HUES6 (cell line): Measurements from ENCODE around the gene TP53I3.

Experiments
- H3K27ac ChIP-seq: 2 replicates; pipeline ENCODE4 v1.7.0; 2013; ENCODE audit warnings: low read depth, mild to moderate bottlenecking, low read length, inconsistent platforms
- H3K27me3 ChIP-seq: 2 replicates; pipeline ENCODE4 v1.6.1; 2013; ENCODE audit warnings: low read length; ENCODE audit not compliant: control insufficient read depth, insufficient read depth
- H3K36me3 ChIP-seq: 2 replicates; pipeline ENCODE4 v1.6.1; 2013; ENCODE audit warnings: low read length; ENCODE audit not compliant: control insufficient read depth, insufficient read depth
- H3K4me1 ChIP-seq: 2 replicates; pipeline ENCODE4 v1.6.1; 2013; ENCODE audit warnings: low read length; ENCODE audit not compliant: control insufficient read depth, insufficient read depth
- H3K4me3 ChIP-seq: 2 replicates; pipeline ENCODE4 v1.5.1; 2013; ENCODE audit warnings: low read depth, low read length
- H3K9ac ChIP-seq: one replicate; pipeline ENCODE4 v1.6.1; 2013; ENCODE audit warnings: mild to moderate bottlenecking, low read length
- H3K9me3 ChIP-seq: 2 replicates; pipeline ENCODE4 v1.6.1; 2013; ENCODE audit warnings: low read depth, low read length; ENCODE audit not compliant: control insufficient read depth, insufficient read depth

Gene TP53I3

DNA sequence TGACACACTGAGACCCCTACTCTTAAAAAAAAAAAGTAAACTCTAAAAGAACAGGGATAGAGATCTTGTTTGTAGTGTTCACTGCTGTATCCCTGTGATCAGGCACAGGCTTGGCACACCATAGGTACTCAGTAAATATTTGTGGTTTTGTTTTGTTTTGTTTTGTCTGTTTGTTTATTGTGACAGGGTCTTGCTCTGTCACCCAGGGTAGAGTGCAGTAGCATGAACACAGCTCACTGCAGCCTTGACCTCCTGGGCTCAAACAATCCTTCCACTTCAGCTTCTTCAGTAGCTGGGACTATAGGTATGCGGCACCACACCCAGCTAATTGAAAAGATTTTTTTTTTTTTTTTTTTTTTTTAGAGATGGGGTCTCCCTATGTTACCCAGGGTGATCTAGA, 31.7 kb downstream of the TP53I3 start:
- Histone ChIP-seq H3K27ac (no peak overlapping the region), H3K9me3 (no peaks in the 10 kb centered on the region), H3K27me3 (no peaks in the 10 kb centered on the region), H3K4me3 (no peak overlapping the region), H3K36me3 (peaks cover 20% of the 10 kb centered on the region), H3K9ac (no peak overlapping the region), H3K4me1 (0 out of 2 replicates have a peak, but pooled peaks cover 4% of the 10 kb centered on the region)

- H3K9ac ChIP-seq, result no peak overlapping the region
- H3K4me3 ChIP-seq, result no peak overlapping the region
These were observed 32.8 kb downstream of the TP53I3 start for GRCh38 chr2:24051833-24052232.

DNA sequence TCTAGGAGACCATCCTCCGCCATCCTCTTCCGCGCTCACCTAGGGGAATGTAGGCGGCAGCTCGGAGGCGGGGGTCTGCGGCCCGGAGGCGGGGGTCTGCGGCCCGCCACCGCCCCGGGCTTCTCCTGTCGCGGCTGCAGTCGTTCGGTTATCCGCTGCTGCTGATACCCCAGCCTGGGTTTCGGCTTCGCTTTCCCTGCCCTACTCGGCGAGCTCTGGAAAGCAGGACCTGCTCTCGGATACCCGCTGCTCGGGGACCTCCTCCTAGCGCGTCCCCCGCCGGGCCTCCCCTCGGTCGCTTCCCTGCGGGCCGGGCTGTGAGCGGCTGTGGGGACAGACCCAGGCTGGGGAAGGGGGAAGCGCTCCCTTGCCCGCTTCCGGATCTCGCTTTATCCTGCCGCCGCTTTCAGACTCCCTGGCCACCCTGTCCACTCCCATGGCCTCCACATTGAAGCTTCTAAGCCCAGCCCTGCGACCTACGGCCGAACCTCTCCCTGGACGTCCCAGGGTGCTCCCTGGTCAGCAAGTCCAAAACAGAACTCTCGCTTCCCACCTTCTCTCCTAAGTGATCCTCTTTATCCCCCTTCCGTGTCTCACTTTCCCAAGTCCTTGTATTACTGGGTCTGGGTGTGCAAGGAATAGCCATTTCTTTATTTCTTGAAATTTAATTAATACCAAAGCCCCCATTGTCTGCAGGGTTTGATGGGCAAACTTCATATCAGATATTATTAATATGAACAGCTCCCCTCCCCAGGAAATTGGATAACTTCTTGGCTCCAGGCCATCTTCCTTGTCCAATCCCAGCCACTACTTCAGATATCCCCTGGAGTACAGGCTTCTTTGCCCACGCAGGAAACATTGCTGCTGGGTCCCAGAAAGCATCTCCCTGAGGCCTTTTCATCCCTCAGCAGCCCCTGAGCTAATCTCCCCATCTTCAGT, 34.3 kb downstream of the TP53I3 start:
- no peak overlapping the region for H3K27ac ChIP-seq
- H3K27me3 ChIP-seq, result no peaks in the 10 kb centered on the region
- peaks cover 15% of the 10 kb centered on the region for H3K36me3 ChIP-seq
- peak overlapping the region; percentile 90 for H3K4me3 ChIP-seq
- no peaks in the 10 kb centered on the region for H3K9me3 ChIP-seq
- 0 out of 2 replicates have a peak, but pooled peaks cover 8% of the 10 kb centered on the region for H3K4me1 ChIP-seq
- peak overlapping the region; percentile 52 for H3K9ac ChIP-seq

More at GRCh38 chr2:24051833-24052232, 32.8 kb downstream of the TP53I3 start:
- H3K27ac ChIP-seq, result no peak overlapping the region
- H3K4me1 ChIP-seq, result 0 out of 2 replicates have a peak, but pooled peaks cover 8% of the 10 kb centered on the region
- no peaks in the 10 kb centered on the region for H3K27me3 ChIP-seq
- peaks cover 20% of the 10 kb centered on the region for H3K36me3 ChIP-seq
- H3K9me3 ChIP-seq, result no peaks in the 10 kb centered on the region

DNA sequence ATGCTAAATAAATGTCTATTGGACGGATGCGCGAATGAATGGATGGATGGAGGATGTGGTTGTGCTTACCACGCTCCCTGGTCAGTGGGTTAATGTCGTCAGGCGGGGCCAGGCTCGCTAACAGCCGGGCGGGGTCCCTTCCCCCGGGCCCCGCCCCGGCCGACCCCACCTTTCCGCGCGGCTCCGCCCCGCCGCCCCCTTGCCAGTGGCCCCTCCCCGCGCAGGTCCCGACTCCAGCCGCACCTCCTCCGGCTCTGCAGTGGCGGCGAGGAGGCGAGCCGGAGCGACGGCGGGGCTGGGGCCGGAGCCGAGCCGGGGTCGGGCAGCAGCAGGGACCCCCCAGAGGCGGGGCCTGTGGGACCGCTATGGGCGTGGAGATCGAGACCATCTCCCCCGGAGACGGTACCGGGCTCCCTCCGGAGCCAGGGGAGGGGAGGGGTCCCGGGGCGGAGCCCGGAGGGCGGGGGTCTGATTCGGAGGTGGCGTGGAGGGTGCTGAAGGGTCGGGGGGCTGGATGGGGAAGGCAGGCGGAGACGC, 35.1 kb downstream of the TP53I3 start, which contains the start of gene FKBP1B:
FKBP1B (plus strand) TSS at position 257 of the 537 bp plus-strand sequence; CDS start at position 366, 109 bp downstream.
- no peaks in the 10 kb centered on the region for H3K9me3 ChIP-seq
- H3K36me3 ChIP-seq, result peaks cover 8% of the 10 kb centered on the region
- peak within 1 kb of the TSS; percentile 52 for H3K9ac ChIP-seq
- H3K27me3 ChIP-seq, result no peaks in the 10 kb centered on the region
- H3K4me1 ChIP-seq, result 0 out of 2 replicates have a peak, but pooled peaks cover 8% of the 10 kb centered on the region
- no peak within 1 kb of the TSS for H3K27ac ChIP-seq
- H3K4me3 ChIP-seq, result peak within 1 kb of the TSS; percentile 90

DNA sequence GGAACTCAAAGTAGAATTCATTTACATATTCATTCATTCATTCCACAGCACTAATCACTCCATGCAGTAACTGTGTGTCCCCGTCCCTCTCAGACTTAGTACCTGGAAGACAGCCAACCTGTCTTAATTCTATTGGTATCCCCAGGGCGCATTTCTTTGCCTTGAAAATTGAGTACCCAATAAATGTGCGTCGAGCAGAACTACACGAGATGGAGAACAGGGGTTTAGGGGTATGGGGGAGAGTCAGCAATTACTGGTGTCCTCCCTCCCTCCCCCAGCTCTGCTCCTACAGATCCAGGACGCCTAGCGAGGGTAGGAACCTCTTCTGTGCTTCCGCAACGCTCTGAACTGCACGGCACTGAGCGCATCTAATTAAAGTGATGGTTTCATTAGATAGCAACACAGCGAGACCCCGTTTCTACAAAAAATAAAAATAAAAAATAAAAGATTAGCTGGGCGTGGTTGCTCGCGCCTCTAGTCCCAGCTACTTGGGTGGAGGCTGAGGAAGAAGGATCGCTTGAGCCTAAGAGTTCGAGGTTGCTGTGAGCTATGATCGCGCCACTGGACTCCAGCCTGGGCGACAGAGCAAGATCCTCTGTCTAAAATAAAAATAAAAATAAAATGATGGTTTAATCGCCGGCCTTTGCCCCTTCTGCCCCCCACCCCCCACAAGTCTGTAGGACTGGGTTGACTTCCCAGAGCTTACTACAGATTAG, 35.7 kb downstream of the TP53I3 start:
- 0 out of 2 replicates have a peak, but pooled peaks cover 8% of the 10 kb centered on the region for H3K4me1 ChIP-seq
- H3K36me3 ChIP-seq, result peaks cover 2% of the 10 kb centered on the region; the same call in 1 of the 2 replicates
- peak overlapping the region; percentile 90 for H3K4me3 ChIP-seq
- H3K9ac ChIP-seq, result no peak overlapping the region
- H3K9me3 ChIP-seq, result no peaks in the 10 kb centered on the region
- H3K27me3 ChIP-seq, result no peaks in the 10 kb centered on the region
- H3K27ac ChIP-seq, result no peak overlapping the region

DNA sequence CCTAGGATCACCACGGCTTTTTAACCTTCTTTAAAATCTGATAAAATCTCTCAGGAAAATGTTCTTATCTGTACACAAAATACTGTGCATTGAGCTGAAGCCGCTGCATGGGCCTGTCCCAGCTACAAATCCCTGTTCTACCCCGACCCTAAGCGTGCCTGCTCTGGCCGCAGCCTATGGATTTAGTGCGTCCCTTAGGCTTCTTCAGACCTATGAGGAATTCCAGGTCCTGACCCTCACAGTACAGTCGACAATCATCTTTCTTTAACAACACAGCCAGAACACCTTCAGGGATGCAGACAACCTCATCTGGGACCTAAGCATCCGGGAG, 37.0 kb downstream of the TP53I3 start:
- H3K27ac ChIP-seq, result no peak overlapping the region
- no peaks in the 10 kb centered on the region for H3K36me3 ChIP-seq
- H3K27me3 ChIP-seq, result no peaks in the 10 kb centered on the region
- H3K4me3 ChIP-seq, result peak overlapping the region; percentile 30
- no peaks in the 10 kb centered on the region for H3K9me3 ChIP-seq
- H3K4me1 ChIP-seq, result 0 out of 2 replicates have a peak, but pooled peaks cover 8% of the 10 kb centered on the region
- no peak overlapping the region for H3K9ac ChIP-seq

GRCh38 chr2:24046930-24047702, 37.5 kb downstream of the TP53I3 start, which contains the start of gene WDCP:
TSS of gene WDCP (minus strand) at chr2:24047391. CDS start at chr2:24039494, 7,897 bp downstream.
- no peaks in the 10 kb centered on the region for H3K36me3 ChIP-seq
- no peaks in the 10 kb centered on the region for H3K9me3 ChIP-seq
- no peaks in the 10 kb centered on the region for H3K27me3 ChIP-seq
- H3K4me3 ChIP-seq, result peak within 1 kb of the TSS; percentile 80
- peak within 1 kb of the TSS; percentile 66 for H3K9ac ChIP-seq
- H3K27ac ChIP-seq, result no peak within 1 kb of the TSS
- H3K4me1 ChIP-seq, result 0 out of 2 replicates have a peak, but pooled peaks cover 8% of the 10 kb centered on the region

DNA sequence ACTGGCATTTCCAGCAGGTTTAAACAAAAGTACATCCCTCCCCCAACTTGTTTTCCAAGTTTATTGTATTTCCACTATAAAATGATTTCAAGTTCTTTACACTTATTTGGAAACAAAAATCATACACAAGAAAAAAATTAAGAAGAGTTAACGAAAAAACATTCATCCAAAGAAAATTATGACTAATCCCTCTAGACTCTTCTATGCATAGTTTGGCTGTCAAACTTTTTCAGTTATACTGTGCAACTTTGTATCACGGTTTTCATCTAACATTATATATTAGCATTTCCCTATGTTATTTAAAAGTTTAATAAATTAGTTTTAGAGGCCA, 38.1 kb downstream of the TP53I3 start:
- Histone ChIP-seq H3K27ac (no peak overlapping the region), H3K9me3 (no peaks in the 10 kb centered on the region), H3K36me3 (no peaks in the 10 kb centered on the region), H3K27me3 (no peaks in the 10 kb centered on the region), H3K9ac (no peak overlapping the region), H3K4me1 (0 out of 2 replicates have a peak, but pooled peaks cover 8% of the 10 kb centered on the region), H3K4me3 (peak overlapping the region; percentile 80)

DNA sequence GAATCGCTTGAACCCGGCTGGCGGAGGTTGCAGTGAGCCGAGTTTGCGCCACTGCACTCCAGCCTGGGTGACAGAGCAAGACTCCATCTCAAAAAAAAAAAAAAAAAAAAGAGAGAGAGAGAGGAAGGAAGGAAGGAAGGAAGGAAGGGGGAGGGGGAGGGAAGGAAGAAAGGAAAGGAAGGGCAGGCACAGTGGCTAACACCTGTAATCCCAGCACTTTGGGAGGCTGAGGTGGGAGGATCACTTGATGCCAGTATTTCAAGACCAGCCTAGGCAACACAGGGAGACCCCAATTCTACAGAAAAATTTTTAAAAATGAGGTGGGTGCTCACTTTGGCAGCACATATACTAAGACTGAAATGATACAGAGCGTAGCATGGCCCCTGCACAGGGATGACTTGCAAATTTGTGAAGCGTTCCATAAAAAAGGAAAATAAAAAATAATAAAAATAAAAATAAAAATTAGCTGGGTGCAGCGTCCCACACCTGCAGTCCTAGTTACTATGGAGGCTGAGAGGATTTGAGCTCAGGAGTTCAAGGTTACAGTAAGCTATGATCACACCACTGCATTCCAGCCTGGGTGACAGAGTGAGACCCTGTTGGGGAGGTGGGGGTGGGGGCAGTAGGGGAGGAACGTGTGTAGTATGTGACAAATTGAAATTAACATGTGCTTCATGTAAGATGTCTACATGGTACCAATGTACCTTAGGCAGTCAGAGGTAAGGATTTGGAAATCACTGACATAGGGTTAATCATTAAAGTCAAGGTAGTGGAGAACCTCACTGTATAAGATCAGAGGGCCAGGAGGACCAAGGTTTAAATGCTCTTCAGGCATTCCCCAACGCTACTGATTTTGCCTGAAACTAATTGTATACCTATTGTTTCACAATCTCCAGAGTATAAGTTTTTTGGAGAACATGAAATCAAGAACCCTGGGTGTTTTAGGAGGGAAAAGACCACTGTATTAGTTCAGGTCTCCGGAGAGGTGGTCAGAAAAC, 38.8 kb downstream of the TP53I3 start:
- Histone ChIP-seq H3K4me1 (0 out of 2 replicates have a peak, but pooled peaks cover 8% of the 10 kb centered on the region), H3K9me3 (no peaks in the 10 kb centered on the region), H3K9ac (no peak overlapping the region), H3K4me3 (peak overlapping the region; percentile 80), H3K27me3 (no peaks in the 10 kb centered on the region), H3K36me3 (no peaks in the 10 kb centered on the region), H3K27ac (no peak overlapping the region)
